ENCODE data around the gene KCNH2.

The KCNH2 gene

DNA sequence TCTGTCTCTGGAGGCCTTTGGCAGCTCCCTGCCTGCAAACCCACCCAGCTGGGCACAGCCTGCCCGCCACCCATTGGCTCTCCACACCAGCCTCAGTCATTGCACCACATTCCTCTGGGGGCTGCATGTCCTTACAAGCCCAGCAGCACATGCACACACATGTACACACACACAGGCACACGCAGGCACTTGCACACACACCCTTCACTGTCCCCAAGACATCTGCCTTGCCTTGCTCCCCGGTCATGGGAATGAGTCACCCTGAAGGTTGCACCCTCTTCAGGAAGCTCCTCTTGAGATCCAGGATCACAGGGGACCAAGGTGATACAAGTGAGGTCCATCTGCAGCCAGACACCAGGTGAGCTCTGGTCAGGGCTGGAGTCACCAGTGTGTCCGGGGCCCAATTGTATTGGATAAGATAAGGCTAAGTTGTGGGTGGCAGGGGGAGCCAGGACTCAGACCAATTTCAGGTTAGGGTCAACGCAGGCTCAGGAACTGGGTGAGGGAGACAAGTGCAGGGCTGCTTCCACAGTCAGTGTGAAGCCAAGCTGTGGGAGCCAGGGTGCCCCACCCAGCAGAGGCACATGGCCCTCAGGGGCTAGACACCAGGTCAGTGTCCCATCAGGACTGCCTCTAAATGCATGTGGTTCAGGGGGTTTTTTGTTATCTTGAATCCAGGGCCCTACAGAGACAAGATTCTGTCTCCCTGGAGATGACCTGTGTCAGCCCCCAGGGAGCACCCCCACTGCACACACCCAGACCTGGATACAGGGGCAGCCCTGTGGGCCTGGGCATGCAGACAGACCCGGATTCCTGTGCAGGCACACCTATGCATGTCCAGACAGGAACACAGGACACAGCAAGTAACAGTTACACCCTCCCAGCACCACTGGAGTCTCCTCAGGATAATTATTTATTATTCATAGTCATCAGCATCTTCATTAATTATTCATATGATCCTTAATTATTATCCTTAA is 33.8 kb downstream of the KCNH2 start:
- no peak overlapping the region for H3K4me3 ChIP-seq (replicated peaks; ENCODE audit: low read depth, low read length)
- TF ChIP-seq, protein P1, sequence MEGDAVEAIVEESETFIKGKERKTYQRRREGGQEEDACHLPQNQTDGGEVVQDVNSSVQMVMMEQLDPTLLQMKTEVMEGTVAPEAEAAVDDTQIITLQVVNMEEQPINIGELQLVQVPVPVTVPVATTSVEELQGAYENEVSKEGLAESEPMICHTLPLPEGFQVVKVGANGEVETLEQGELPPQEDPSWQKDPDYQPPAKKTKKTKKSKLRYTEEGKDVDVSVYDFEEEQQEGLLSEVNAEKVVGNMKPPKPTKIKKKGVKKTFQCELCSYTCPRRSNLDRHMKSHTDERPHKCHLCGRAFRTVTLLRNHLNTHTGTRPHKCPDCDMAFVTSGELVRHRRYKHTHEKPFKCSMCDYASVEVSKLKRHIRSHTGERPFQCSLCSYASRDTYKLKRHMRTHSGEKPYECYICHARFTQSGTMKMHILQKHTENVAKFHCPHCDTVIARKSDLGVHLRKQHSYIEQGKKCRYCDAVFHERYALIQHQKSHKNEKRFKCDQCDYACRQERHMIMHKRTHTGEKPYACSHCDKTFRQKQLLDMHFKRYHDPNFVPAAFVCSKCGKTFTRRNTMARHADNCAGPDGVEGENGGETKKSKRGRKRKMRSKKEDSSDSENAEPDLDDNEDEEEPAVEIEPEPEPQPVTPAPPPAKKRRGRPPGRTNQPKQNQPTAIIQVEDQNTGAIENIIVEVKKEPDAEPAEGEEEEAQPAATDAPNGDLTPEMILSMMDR (IDR thresholded peaks at IDR 0.05; ENCODE audit: low read depth, low read length, missing control alignments) = no peak
- DNase-seq (ENCODE audit: extremely low read depth, low read depth) = no peak

DNA sequence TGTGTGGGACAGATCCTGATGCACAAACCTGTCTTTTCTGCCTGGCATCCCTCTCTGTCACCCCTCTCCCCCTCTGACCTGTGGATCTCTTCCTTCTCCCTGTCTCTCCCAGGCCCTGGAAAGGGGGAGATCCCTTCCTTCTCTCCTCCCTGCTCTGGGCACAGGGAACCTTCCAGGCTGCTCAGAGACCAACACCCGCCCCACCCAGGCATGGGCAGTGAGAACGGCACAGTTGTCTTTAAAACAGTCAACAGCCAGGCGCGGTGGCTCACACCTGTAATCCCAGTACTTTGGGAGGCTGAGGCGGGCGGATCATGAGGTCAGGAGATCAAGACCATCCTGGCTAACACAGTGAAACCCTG is 34.7 kb downstream of the KCNH2 start:
- TF ChIP-seq, protein P1 (IDR thresholded peaks at IDR 0.05; ENCODE audit: low read depth, low read length, missing control alignments) = no peak
- no peak overlapping the region for H3K4me3 ChIP-seq (replicated peaks; ENCODE audit: low read depth, low read length)
- no peak for DNase-seq (ENCODE audit: extremely low read depth, low read depth)

DNA sequence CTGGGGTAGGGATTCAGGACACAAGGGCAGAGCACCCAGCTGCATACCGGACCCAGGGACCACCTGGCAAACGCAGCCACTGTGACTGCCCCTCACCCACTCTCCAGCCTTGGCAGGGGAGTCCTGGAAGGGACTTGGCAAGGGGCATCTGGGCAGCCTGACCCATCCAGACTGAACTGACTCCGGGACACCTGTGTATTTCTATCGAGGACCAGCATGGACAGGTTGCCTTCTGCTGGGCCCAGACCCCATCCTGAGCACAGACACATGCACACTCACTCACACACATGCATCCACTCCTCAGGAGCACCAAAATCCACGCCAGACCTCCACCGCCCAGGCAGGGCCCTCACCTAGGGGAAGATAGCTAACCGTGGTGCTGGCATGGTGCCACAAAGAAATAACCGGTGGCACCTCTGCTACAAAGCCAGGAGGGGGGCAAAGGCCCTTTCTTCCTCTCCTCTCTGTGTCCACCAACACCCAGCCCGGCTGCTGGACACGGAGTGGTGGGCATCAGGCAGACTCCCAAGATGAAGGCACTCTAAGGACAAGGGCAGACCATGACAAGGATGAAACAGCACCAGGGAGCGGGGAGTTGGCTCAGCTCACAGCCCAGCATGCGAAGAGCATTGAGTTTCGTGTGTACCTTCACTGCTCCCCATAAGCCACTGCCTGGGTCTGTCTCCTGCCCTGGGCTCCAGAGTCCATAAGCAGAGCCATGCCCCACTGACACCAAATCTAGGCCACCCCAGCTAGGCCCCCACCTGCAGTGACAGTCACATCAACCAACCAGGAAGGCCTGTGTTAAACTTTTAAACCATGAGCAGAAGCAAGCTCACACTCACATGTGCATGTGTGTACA is 35.3 kb downstream of the KCNH2 start:
- H3K4me3 ChIP-seq (replicated peaks; ENCODE audit: low read depth, low read length) = no peak overlapping the region
- DNase-seq (ENCODE audit: extremely low read depth, low read depth) = no peak
- TF ChIP-seq, protein P1 (IDR thresholded peaks at IDR 0.05; ENCODE audit: low read depth, low read length, missing control alignments) = no peak

DNA sequence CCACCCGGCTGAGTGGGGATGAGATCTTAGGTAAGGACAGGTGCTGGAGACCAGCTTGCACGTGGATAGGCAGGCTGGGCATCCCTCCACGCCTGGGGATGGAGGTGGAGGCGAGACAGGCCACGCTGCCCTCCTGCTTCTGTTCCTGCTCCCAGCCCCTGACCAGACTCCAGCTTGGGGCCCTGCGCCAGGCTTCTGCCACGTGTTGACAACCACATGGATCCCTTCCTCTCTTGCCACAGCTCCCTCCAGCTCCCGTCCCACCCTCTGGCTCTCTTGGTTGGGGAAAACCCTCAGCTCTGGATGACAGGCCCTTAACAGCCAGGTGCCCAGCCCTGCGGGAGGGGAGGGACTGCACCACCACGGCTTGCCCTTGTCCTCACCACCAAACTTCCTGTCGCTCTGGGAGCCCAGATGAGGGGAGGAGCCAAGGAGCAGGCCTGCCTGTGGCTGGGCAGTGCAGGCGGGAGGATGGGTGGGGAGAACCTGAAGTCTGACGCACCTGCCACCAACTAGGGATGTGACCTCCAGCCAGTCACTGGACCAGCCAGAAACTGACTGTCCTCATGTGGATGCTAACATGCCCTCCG is 36.0 kb downstream of the KCNH2 start:
- no peak overlapping the region for H3K4me3 ChIP-seq (replicated peaks; ENCODE audit: low read depth, low read length)
- TF ChIP-seq, protein P1 (IDR thresholded peaks at IDR 0.05; ENCODE audit: low read depth, low read length, missing control alignments) = no peak
- no peak for DNase-seq (ENCODE audit: extremely low read depth, low read depth)

DNA sequence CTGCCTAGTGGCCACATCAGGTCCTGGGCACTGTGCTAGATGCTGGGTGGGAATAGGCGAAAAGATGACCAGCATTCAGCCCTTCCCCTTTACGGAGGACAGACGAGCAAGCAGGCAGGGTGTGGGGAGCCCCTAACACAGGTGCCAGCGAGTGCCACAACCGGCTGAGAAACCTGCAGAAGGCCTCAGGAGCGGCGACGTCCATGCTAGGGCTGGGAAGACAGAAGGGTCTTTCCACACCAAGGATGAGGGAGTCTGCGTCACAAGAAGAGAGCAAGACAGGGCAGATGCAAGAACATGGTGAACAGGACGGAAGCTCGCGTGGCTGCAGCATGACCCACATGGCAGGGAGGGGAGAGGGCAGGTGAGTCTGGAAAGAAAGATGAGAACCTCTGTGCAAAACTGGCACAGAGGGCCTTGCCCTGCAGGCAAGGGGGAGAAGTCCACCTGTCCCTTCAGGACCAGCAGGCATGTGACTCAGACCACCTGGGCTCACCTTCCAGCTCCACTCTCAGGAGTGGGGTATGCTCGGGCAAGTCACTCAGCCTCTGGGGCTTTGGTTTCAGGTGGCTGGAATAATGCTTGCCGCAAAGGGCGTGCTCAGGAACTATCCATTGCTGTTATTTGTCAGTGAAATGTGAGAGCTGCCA is 36.6 kb downstream of the KCNH2 start:
- no peak for DNase-seq (ENCODE audit: extremely low read depth, low read depth)
- TF ChIP-seq, protein P1 (IDR thresholded peaks at IDR 0.05; ENCODE audit: low read depth, low read length, missing control alignments) = no peak
- H3K4me3 ChIP-seq (replicated peaks; ENCODE audit: low read depth, low read length) = no peak overlapping the region

DNA sequence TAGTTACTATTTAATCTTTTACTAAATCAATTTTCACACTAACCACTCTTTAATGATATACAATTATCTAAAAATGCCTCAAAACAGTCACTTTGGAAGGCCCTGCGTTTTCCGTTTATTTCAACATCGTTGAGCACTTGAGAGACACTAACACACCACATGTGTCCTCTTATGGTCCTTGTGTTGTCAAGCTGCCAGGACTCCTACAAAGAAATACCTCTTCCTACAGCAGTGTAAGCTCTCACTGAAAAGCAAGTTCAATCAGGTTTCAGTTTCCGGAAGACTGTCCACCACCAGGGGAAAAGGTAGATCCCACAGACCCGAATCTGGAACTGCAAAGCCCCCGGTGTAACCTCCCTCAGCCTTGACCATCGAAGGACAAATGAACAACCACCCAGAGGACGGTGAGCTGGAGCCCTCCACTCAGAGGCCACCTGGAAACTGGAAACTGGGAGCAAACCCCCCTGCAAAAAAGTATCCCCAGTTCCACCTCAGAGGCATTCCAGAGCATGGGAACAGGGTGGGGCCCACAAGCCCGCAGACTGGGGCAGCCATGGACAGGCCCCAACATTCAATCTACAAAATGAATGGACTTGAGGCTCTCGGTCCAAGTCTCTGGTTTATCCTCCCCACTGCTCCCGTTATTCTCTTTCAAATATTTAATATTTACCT is 37.6 kb downstream of the KCNH2 start:
- DNase-seq (ENCODE audit: extremely low read depth, low read depth) = no peak

More for the DNA sequence above, 37.6 kb downstream of the KCNH2 start:
- no peak overlapping the region for H3K4me3 ChIP-seq (replicated peaks; ENCODE audit: low read depth, low read length)
- TF ChIP-seq, protein P1 (IDR thresholded peaks at IDR 0.05; ENCODE audit: low read depth, low read length, missing control alignments) = no peak

Data from HFF-Myc (cell line).